NCI-H774 (cell line): ENCODE measurements around the gene ACADS.
"Not testable (repeated sequence)": the region's sequence is repeated elsewhere in the genome, so short reads cannot be mapped to it uniquely, and the experiment has no call there.

Source experiments
- DNase-seq: peaks from one replicate; lab custom pipeline; 2025; lab: John Stamatoyannopoulos, UW

ACADS gene

GRCh38 chr12:120726961-120727360 lies 1.3 kb downstream of the ACADS start:
- no peak for DNase-seq

- DNase-seq = not testable (repeated sequence)
Measured at GRCh38 chr12:120732198-120732597, 6.6 kb downstream of the ACADS start.

GRCh38 chr12:120733574-120733973 lies 7.9 kb downstream of the ACADS start:
- DNase-seq = no peak

DNA sequence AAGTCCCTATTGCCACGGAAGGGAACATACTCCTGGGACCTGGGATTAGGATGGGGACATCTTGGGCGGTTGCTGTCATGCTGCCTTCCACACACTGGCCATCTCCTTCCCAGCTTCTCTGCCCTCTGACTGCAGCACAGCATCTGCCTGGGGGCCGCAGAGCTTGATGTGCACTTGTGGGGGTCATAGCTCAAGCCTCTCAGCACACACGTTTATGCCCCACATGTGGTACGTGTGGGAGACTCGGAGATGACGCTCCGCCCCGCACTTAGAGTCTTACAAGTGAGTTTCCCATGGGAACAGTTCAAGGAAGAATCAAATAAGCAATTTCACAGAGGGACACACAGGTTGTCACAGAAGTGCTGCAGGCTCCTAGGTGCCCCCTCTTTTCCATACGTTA lies 8.6 kb downstream of the ACADS start:
- DNase-seq = no peak

DNA sequence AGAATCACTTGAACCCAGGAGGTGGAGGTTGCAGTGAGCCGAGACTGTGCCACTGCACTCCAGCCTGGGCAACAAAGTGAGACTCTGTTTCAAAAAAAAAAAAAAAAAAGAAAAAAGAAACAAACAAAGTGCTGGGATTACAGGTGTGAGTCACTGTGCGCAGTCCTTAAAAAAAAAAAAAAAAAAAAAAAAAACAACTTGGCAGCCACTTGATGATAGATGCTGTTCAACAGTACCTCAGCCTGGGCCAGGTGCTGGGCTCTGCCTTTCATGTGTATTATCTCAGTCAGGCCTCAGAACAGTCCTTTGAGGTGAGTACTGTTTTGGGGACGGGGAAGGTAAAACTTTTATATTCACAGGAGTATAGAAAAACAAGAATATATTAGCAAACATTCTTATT lies 9.6 kb downstream of the ACADS start:
- no peak for DNase-seq

DNA sequence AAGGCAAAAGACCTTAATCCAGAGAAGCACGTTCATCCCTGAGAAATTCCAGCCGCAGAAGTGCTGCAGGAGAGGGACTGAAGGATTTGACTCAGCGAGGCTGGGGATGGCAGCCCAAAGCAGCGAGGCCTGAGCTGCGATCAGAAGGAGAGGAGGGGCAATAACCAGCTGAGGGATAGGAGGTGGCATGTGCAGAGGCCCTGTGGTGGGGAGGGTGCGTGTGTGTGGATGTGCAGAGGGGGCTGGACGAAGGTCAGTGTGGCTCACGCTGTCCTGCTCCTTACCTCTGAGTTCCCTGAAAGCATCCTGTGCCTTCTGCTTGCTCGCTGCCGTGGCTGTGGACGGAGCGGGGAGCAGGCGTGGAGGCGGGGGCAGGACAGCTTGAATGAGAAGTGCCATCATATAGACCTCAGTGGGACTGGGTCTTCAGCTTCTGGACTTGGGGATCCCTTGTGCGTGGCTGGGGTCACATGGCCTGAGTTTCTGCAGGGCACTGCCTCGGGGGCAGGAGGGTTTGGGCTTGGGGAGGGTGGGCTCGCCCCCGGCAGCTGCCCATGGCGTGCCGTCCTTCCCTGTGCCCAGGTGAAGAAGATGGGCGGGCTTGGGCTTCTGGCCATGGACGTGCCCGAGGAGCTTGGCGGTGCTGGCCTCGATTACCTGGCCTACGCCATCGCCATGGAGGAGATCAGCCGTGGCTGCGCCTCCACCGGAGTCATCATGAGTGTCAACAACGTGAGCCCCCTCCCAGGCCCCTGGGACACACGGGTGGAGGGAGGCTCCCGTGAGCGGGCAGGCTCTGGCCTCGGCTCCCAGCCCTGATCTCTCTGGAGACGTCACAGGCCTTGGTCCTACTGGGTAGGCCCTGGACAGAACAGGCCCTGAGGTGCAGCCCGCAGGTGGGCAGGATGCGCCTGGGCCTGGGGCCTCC lies 11.0 kb downstream of the ACADS start:
- DNase-seq = no peak

GRCh38 chr12:120737557-120738251 lies 12.1 kb downstream of the ACADS start:
- no peak for DNase-seq

GRCh38 chr12:120738252-120739030 lies 12.8 kb downstream of the ACADS start:
- DNase-seq = no peak

DNA sequence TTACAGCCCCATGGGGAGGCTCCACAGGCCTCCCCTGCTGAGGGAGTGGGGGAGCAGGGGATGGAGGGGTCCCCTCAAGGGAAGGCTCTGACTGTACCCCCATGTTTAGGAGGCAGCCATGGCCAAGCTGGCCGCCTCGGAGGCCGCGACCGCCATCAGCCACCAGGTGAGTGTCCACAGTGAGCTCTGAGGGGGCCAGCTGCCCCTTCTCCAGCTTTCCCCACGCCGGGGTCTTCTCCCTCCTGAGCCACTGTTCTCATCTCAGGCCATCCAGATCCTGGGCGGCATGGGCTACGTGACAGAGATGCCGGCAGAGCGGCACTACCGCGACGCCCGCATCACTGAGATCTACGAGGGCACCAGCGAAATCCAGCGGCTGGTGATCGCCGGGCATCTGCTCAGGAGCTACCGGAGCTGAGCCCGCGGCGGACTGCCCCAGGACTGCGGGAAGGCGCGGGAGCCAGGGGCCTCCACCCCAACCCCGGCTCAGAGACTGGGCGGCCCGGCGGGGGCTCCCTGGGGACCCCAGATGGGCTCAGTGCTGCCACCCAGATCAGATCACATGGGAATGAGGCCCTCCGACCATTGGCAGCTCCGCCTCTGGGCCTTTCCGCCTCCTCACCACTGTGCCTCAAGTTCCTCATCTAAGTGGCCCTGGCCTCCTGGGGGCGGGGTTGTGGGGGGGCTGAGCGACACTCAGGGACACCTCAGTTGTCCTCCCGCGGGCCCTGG lies 13.6 kb downstream of the ACADS start:
- DNase-seq = no peak

- no peak for DNase-seq
Measured at GRCh38 chr12:120739821-120740613, 14.4 kb downstream of the ACADS start.

GRCh38 chr12:120740871-120741270 lies 15.2 kb downstream of the ACADS start:
- DNase-seq = no peak

DNA sequence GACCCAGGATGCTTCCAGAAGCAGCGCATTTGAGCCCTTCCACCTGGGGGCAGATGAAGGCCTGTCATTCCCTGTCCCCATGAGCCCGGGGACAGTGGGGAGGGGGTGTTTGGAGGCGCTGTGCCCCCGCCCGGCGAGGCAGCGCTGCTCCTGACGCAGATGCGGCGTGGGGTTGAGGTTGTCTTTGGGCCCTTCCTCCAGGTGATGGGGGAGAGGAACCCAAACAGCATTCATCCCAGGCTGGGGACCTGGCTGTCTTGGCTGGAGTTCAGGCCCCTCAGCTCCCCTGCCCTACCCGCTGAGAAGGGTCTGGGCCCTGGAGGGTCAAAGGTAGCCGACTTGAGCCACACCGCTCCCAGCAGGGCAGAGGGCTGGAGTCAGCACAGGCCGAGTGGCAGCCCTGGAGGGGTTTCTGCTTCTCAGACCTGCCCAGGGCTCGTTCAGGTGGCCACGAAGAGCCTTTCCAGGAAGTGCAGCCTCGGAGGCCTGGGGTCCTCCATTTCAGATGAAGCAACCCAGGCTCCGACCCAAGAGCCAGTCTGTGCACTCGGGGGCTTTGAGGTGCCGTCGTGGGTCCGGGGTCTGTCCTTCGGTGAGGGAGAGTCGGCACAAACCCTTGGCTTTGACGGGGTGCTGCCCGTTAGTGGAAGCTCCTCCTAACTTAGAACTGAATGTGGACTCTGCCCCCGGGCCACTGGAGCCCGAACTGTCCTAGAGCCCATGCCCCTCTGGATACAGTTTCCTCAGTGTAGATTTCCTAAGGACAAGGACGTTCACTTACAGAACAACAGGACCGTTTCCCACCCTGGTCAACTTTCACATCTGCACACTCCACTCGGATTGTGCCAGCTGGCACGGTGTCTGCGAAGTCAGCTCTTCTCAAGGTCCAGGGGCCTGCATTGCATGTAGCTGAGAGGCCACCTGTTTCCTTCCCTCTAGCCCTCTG lies 16.1 kb downstream of the ACADS start:
- DNase-seq = no peak

DNA sequence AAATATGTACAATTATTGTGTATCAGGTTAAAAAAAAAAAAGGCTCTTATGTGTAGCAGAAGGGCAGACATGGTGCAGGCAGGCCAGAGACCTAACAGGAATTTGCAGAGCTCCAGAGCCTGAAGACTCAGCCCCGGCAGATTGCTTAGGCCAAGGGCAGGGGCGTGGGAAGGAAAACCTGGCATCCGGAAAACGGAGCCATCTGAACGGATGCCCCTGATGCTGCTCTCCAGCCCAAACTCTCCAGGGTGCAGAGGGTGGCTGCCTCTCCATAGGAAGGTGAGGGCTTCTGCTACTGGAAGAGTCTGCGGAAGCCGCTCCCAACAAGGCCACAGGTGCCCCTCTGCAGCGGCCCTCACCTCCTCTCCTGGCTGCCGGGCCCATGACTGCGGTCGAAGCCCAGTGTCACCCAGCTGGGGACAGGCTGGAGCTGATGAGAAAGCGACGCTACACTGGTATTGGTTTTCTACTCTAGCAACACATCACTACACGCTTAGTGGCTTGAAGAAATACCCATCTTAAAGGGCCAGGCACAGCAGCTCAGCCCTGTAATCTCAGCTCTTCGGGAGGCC lies 19.4 kb downstream of the ACADS start:
- no peak for DNase-seq

DNA sequence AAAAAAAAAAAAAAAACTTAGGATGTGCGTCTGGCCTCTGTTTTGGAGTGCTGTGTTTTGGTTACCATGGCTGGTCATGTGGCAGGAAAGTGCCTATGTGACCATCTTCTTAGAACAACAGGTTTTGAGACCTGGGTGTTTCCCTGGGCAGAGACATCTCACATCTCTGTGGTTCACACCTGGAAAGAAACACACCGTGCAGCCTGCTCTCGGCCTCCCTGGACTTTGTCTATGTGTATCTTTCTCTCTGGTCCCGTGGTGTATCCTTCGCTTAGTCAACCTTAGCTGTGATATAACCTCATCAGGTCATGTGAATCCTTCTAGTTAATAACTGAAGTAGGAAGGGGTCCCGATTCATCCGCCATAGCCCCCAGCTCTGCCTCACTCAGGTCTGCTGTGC lies 22.6 kb downstream of the ACADS start:
- no peak for DNase-seq

DNA sequence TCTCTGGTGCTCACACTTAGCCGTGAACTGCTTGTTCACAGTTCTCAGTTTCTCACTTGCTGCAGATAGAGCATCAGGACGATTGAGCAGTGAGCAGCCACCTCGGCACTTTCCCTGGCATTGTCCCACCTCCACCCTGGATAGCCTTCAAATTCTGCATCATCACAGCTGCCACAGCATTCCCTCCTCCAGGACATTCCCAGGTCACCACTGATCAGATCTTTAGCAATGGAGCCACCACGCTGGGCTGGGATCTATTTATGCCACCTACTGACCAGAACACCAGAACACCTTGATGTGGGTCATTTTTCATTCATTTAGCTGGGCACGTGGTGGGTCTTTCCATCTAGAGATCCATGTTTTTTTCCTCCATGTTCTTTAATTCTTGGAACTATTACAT lies 23.6 kb downstream of the ACADS start:
- no peak for DNase-seq

DNA sequence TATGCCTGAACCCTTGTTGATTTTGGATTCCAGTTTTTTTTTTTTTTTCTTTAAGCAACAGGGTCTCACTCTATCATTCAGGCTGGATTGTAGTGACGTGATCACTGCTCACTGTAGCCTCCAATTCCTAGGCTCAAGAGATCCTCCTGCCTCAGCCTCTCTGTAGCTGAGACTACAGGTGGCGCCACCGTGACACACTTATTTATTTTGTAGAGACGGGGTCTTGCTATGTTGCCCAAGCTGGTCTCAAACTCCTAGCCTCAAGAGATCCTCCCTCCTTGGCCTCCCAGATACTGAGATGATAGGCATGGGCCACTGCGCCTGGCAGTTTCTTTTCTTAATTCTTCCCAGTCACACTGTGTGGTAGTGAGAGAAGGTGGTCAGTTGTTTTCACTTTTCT lies 25.2 kb downstream of the ACADS start:
- no peak for DNase-seq

DNA sequence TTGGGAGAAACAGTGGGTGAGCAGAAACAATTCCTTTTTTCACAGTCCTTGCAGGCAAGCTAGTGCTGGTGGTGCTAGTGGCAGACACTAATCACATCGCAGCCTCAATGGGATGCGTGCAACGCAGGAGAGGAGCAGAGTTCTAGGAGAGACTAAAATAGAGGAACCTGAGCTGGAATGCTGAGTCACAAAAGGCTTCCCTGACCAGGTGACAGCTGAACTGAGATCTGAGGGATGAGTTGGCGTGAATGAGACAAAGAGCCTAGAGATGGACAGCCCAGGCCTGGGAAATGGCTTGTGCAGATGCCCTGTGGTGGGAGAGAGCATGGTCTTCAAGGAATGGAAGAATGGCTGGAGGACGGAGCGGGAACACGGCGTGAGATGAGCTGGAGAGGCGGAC lies 25.8 kb downstream of the ACADS start:
- DNase-seq = no peak

DNA sequence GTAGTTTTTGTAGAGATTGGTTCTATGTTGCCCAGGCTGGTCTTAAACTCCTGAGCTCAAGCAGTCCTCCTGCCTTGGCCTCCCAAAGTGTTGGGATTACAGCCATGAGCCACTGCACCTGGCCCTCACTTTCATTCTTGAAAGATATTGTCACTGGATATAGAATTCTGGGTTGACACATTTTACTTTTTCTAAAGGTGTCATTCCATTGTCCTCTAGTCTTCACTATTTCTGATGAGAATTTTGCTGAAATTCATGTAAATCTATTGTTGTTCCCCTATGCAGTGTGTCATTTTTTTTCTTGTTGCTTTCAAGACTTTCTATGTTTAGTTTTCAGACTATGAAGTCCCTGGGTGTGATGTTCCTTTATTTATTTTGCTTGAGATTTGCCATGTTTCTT lies 29.2 kb downstream of the ACADS start:
- no peak for DNase-seq

DNA sequence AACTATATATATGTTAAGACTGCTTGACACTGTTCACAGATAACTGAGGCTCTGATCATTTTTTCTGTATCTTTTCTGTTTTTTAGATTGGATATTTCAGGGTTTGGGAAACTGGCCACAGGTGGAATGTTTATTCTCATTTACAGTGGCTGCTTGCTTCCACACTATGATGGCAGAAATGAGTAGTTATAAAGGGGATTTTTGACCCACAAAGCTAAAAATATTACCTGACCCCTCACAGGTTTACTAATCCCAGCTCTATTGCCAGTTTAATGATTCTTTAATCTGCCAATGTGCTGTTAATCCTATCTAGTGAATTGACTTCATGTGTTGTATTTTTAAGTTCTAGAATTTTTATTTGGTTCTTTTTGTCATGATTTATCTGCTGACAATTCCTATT lies 29.6 kb downstream of the ACADS start:
- DNase-seq = no peak
